HG03095 (cell line): ENCODE measurements around the gene KCNC1.

Source experiments
- ATAC-seq: cut with Tn5 transposase; IDR thresholded peaks from one replicate; pipeline ENCODE4 v1.9.1; 2021; ENCODE audit warnings: moderate library complexity; ENCODE audit not compliant: unreplicated experiment

The KCNC1 gene

GRCh38 chr11:17734418-17734911 is at the start of gene KCNC1:
KCNC1 (plus strand) TSS chr11:17734781; CDS start chr11:17736003, 1,222 bp downstream.
- ATAC-seq: no peak

GRCh38 chr11:17686231-17686980 is 48.2 kb upstream of the KCNC1 start:
- ATAC-seq: no peak

GRCh38 chr11:17687946-17688670 is 46.5 kb upstream of the KCNC1 start:
- ATAC-seq: no peak

- no peak for ATAC-seq
Measured at GRCh38 chr11:17691550-17691949, 43.0 kb upstream of the KCNC1 start.

GRCh38 chr11:17691976-17692375 is 42.6 kb upstream of the KCNC1 start:
- no peak for ATAC-seq

- no peak for ATAC-seq
Measured at GRCh38 chr11:17692931-17693330, 41.6 kb upstream of the KCNC1 start.

- no peak for ATAC-seq
Measured at GRCh38 chr11:17693531-17693930, 41.0 kb upstream of the KCNC1 start.

- no peak for ATAC-seq
Measured at GRCh38 chr11:17694494-17695110, 40.0 kb upstream of the KCNC1 start.

- no peak for ATAC-seq
Measured at GRCh38 chr11:17695454-17696441, 38.8 kb upstream of the KCNC1 start.

GRCh38 chr11:17696741-17697140 is 37.8 kb upstream of the KCNC1 start:
- no peak for ATAC-seq

GRCh38 chr11:17697175-17697949 is 37.2 kb upstream of the KCNC1 start:
- no peak for ATAC-seq

GRCh38 chr11:17699147-17700114 is 35.1 kb upstream of the KCNC1 start:
- no peak for ATAC-seq

GRCh38 chr11:17700991-17701390 is 33.6 kb upstream of the KCNC1 start:
- no peak for ATAC-seq

- no peak for ATAC-seq
Measured at GRCh38 chr11:17702876-17703275, 31.7 kb upstream of the KCNC1 start.

- peak; percentile 59 for ATAC-seq
Measured at GRCh38 chr11:17703951-17704350, 30.6 kb upstream of the KCNC1 start.

GRCh38 chr11:17707830-17708229 is 26.8 kb upstream of the KCNC1 start:
- ATAC-seq: no peak

- no peak for ATAC-seq
Measured at GRCh38 chr11:17711836-17712235, 22.7 kb upstream of the KCNC1 start.

- no peak for ATAC-seq
Measured at GRCh38 chr11:17713851-17714250, 20.7 kb upstream of the KCNC1 start.
